MCF 10A (cell line): ENCODE data around the gene ATG4A. TPM values are rescaled to one million over a fixed set of nuclear protein-coding genes. Genes with fewer than 3 reads are reported as not detected.
A peak's percentile ranks its signal among the peaks of the same experiment; 100 is the strongest.

Experiments
- BruUV-seq: library from RNA; stranded (reverse); fragments of 400-500 nt; replicated peaks from 2 replicates; lab custom pipeline; 2021; lab: Mats Ljungman, UMichigan
- CTCF ChIA-PET: fragments of 300-600 bp; sonication (Branson Sonifier 250); formaldehyde crosslinking; extraction: SDS; loops from one replicate; lab custom pipeline; 2021; ENCODE audit warnings: antibody characterized with exemption, inconsistent platforms; lab: Yijun Ruan, JAX
- POLR2A ChIA-PET: fragments of 300-600, 350-650 bp; sonication (Branson Sonifier 250); formaldehyde crosslinking; extraction: SDS; loops from one replicate; lab custom pipeline; 2020; ENCODE audit warnings: antibody characterized with exemption, inconsistent platforms; lab: Yijun Ruan, JAX
- DNase-seq: peaks from one replicate; pipeline ENCODE4 v3.0.0-alpha.2; 2018; ENCODE audit not compliant: unreplicated experiment
- H3K27ac Mint-ChIP-seq: one replicate; pipeline ENCODE4 v1.8.0; 2022; ENCODE audit warnings: mild to moderate bottlenecking, low read depth, mixed read lengths; ENCODE audit not compliant: unreplicated experiment
- H3K27me3 Mint-ChIP-seq: one replicate; pipeline ENCODE4 v1.8.0; 2022; ENCODE audit warnings: mixed read lengths; ENCODE audit not compliant: insufficient read depth, unreplicated experiment
- H3K36me3 Mint-ChIP-seq: one replicate; pipeline ENCODE4 v1.8.0; 2022; ENCODE audit warnings: mild to moderate bottlenecking, moderate library complexity, mixed read lengths; ENCODE audit not compliant: insufficient read depth, unreplicated experiment
- H3K4me1 Mint-ChIP-seq: one replicate; pipeline ENCODE4 v1.8.0; 2022; ENCODE audit warnings: mixed read lengths; ENCODE audit not compliant: insufficient read depth, unreplicated experiment
- H3K4me3 Mint-ChIP-seq: one replicate; pipeline ENCODE4 v1.8.0; 2022; ENCODE audit warnings: mild to moderate bottlenecking, moderate library complexity, mixed read lengths; ENCODE audit not compliant: unreplicated experiment
- H3K9me3 Mint-ChIP-seq: one replicate; pipeline ENCODE4 v1.8.0; 2022; ENCODE audit warnings: mixed read lengths; ENCODE audit not compliant: unreplicated experiment
- intact Hi-C: fragments of 100-400 bp; cut with micrococcal nuclease; formaldehyde crosslinking; loops from 2 replicates; pipeline ENCODE4 v1.14.1; 2022
- total RNA-seq: library from RNA; stranded (reverse); gene quantifications from 2 replicates; pipeline ENCODE4 v1.2.3, GENCODE V29; 2022
- TF ChIP-seq, protein P1 (sequence below): fragments of 200-600 bp; IDR thresholded peaks from one replicate; pipeline ENCODE4 v1.8.0; 2022; ENCODE audit warnings: antibody characterized with exemption, mild to moderate bottlenecking; ENCODE audit not compliant: unreplicated experiment

ATG4A gene
- total RNA-seq, 1 experiment from 2014 or later = 7.3 TPM

DNA sequence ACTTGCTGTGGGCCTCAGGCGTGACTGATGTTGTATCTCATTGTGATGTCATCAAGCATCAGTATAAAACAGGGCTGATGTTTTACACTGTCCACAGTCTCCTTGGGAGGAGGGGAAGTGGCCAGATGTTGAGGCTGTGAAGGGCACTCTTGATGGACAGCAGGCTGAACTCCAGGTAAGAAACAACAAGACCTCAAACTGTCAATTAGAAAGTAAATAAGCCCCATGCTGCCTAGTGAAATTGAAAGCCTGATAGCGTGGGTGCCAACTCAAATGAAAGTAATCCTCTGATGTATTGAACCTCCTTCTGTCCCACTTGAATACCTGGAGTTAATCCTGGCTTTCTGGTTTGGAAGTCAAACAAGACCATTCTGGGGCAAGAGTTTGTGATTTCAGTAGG, 27.0 kb upstream of the ATG4A start:
- TF ChIP-seq, protein P1, sequence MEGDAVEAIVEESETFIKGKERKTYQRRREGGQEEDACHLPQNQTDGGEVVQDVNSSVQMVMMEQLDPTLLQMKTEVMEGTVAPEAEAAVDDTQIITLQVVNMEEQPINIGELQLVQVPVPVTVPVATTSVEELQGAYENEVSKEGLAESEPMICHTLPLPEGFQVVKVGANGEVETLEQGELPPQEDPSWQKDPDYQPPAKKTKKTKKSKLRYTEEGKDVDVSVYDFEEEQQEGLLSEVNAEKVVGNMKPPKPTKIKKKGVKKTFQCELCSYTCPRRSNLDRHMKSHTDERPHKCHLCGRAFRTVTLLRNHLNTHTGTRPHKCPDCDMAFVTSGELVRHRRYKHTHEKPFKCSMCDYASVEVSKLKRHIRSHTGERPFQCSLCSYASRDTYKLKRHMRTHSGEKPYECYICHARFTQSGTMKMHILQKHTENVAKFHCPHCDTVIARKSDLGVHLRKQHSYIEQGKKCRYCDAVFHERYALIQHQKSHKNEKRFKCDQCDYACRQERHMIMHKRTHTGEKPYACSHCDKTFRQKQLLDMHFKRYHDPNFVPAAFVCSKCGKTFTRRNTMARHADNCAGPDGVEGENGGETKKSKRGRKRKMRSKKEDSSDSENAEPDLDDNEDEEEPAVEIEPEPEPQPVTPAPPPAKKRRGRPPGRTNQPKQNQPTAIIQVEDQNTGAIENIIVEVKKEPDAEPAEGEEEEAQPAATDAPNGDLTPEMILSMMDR = no peak
- H3K4me3 Mint-ChIP-seq = no peak overlapping the region
- H3K27me3 Mint-ChIP-seq = peaks cover 82% of the 10 kb centered on the region
- CTCF ChIA-PET = no interaction called here
- no peaks in the 10 kb centered on the region for H3K4me1 Mint-ChIP-seq
- BruUV-seq = no TSS peak
- DNase-seq = no peak
- H3K27ac Mint-ChIP-seq = no peak overlapping the region
- H3K36me3 Mint-ChIP-seq = peaks cover 4% of the 10 kb centered on the region
- POLR2A ChIA-PET = no interaction called here
- no peaks in the 10 kb centered on the region for H3K9me3 Mint-ChIP-seq
- intact Hi-C loops = no loop called here

DNA sequence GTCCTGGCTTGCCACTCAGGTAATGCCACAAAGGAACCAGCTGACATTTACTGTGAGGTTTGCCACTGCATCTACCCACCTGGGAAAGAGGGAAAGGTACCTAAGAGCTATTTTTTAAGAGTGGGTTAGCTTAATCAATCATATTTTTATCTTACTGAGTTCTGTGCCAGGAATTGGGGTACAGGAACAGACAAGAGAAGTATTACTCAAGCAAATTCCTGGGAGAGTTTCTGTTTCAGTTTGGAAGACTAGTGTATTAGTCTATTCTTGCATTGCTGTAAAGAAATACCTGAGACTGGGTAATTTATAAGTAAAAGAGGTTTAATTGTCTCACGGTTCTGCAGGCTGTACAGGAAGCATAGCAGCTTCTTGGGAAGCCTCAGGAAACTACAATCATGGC, 23.5 kb upstream of the ATG4A start:
- Mint-ChIP-seq H3K4me1 (peaks cover 15% of the 10 kb centered on the region), H3K36me3 (peaks cover 6% of the 10 kb centered on the region), H3K27me3 (peaks cover 59% of the 10 kb centered on the region), H3K27ac (no peak overlapping the region), H3K4me3 (no peak overlapping the region), H3K9me3 (no peaks in the 10 kb centered on the region)
- TF ChIP-seq, protein P1 = no peak
- intact Hi-C loops = no loop called here
- ChIA-PET CTCF (interaction anchor here (1.7 kb wide), 1 partner anchor 43 kb away, joined by 3 read pairs; no protein-coding TSS in a partner anchor), POLR2A (interaction anchor here (0.6 to 2.6 kb wide), 3 partner anchors 23 to 395 kb away, joined by 3 to 9 read pairs (median 3); partner anchors contain the start of genes ATG4A and PSMD10)
- no peak for DNase-seq
- no TSS peak for BruUV-seq

GRCh38 chrX:108070891-108071290, 20.7 kb upstream of the ATG4A start:
- intact Hi-C loops = loop anchor here (5.0 to 10.0 kb wide), 3 partner anchors 179 to 1046 kb away; no protein-coding TSS in a partner anchor

DNA sequence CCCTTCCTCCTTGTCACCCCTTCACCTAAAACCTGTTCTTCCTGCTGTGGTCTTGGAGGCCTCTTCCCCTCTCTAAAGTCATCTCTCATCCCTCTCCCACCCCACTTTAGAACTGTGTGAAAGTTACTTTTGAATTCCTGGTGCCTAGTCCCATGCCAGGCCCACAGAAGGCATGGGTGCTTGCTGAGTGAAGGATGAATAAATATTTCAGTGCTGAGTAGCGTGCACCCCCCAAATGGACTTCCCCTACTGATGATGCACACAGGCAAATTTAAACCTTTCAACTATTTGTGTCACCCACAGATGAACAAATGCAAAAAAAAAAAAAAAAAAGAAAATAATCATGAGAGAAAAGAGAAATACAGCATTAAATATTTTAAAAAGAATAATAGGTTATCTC, 20.0 kb upstream of the ATG4A start:
- ChIA-PET POLR2A (interaction anchor here (0.8 to 2.2 kb wide), 7 partner anchors 10 to 176 kb away, joined by 3 to 10 read pairs (median 7); partner anchors contain the start of genes ATG4A and PSMD10), CTCF (interaction anchor here (0.5 to 2.3 kb wide), 7 partner anchors 12 to 266 kb away, joined by 3 to 30 read pairs (median 4); no protein-coding TSS in a partner anchor)
- Mint-ChIP-seq H3K4me3 (no peak overlapping the region), H3K27ac (no peak overlapping the region), H3K36me3 (peaks cover 6% of the 10 kb centered on the region), H3K9me3 (no peaks in the 10 kb centered on the region), H3K27me3 (peaks cover 71% of the 10 kb centered on the region), H3K4me1 (peaks cover 15% of the 10 kb centered on the region)
- DNase-seq = no peak
- no TSS peak for BruUV-seq
- TF ChIP-seq, protein P1 = no peak
- intact Hi-C loops = loop anchor here (5.0 to 10.0 kb wide), 3 partner anchors 179 to 1047 kb away; no protein-coding TSS in a partner anchor

More at GRCh38 chrX:108070891-108071290, 20.7 kb upstream of the ATG4A start:
- H3K36me3 Mint-ChIP-seq = peaks cover 6% of the 10 kb centered on the region
- ChIA-PET POLR2A (interaction anchor here (0.6 to 2.2 kb wide), 10 partner anchors 9 to 379 kb away, joined by 3 to 10 read pairs (median 6); partner anchors contain the start of genes ATG4A and PSMD10), CTCF (interaction anchor here (0.5 to 2.3 kb wide), 11 partner anchors 11 to 664 kb away, joined by 3 to 30 read pairs (median 3); no protein-coding TSS in a partner anchor)
- H3K4me1 Mint-ChIP-seq = peaks cover 15% of the 10 kb centered on the region
- TF ChIP-seq, protein P1 = no peak
- H3K4me3 Mint-ChIP-seq = no peak overlapping the region
- no peak overlapping the region for H3K27ac Mint-ChIP-seq
- DNase-seq = peak; percentile 77
- BruUV-seq = no TSS peak
- H3K27me3 Mint-ChIP-seq = peaks cover 71% of the 10 kb centered on the region
- no peaks in the 10 kb centered on the region for H3K9me3 Mint-ChIP-seq
